HUES6 (cell line): ENCODE measurements around the gene HERC3.

Source experiments
- H3K27ac ChIP-seq: 2 replicates; pipeline ENCODE4 v1.7.0; 2013; ENCODE audit warnings: low read depth, mild to moderate bottlenecking, low read length, inconsistent platforms
- H3K27me3 ChIP-seq: 2 replicates; pipeline ENCODE4 v1.6.1; 2013; ENCODE audit warnings: low read length; ENCODE audit not compliant: control insufficient read depth, insufficient read depth
- H3K36me3 ChIP-seq: 2 replicates; pipeline ENCODE4 v1.6.1; 2013; ENCODE audit warnings: low read length; ENCODE audit not compliant: control insufficient read depth, insufficient read depth
- H3K4me1 ChIP-seq: 2 replicates; pipeline ENCODE4 v1.6.1; 2013; ENCODE audit warnings: low read length; ENCODE audit not compliant: control insufficient read depth, insufficient read depth
- H3K4me3 ChIP-seq: 2 replicates; pipeline ENCODE4 v1.5.1; 2013; ENCODE audit warnings: low read depth, low read length
- H3K9ac ChIP-seq: one replicate; pipeline ENCODE4 v1.6.1; 2013; ENCODE audit warnings: mild to moderate bottlenecking, low read length
- H3K9me3 ChIP-seq: 2 replicates; pipeline ENCODE4 v1.6.1; 2013; ENCODE audit warnings: low read depth, low read length; ENCODE audit not compliant: control insufficient read depth, insufficient read depth

The HERC3 gene

GRCh38 chr4:88732714-88733368, 140.6 kb downstream of the HERC3 start:
- no peak overlapping the region for H3K9ac ChIP-seq
- H3K27me3 ChIP-seq: no peaks in the 10 kb centered on the region
- no peak overlapping the region for H3K4me3 ChIP-seq
- H3K9me3 ChIP-seq: no peaks in the 10 kb centered on the region
- H3K27ac ChIP-seq: no peak overlapping the region
- peaks cover 26% of the 10 kb centered on the region for H3K36me3 ChIP-seq
- H3K4me1 ChIP-seq: no peaks in the 10 kb centered on the region; the same call in 1 of the 2 replicates

- Histone ChIP-seq H3K4me1 (peaks cover 5% of the 10 kb centered on the region; the same call in 1 of the 2 replicates), H3K9me3 (no peaks in the 10 kb centered on the region), H3K27ac (no peak overlapping the region), H3K27me3 (no peaks in the 10 kb centered on the region), H3K9ac (no peak overlapping the region), H3K4me3 (no peak overlapping the region), H3K36me3 (peaks cover 19% of the 10 kb centered on the region)
These were observed 142.2 kb downstream of the HERC3 start for GRCh38 chr4:88734403-88734949.

GRCh38 chr4:88735564-88735963, 143.3 kb downstream of the HERC3 start:
- H3K4me1 ChIP-seq: peaks cover 5% of the 10 kb centered on the region; the same call in 1 of the 2 replicates
- H3K9me3 ChIP-seq: no peaks in the 10 kb centered on the region
- H3K27me3 ChIP-seq: no peaks in the 10 kb centered on the region
- no peak overlapping the region for H3K4me3 ChIP-seq
- H3K9ac ChIP-seq: no peak overlapping the region
- peaks cover 11% of the 10 kb centered on the region for H3K36me3 ChIP-seq
- no peak overlapping the region for H3K27ac ChIP-seq

DNA sequence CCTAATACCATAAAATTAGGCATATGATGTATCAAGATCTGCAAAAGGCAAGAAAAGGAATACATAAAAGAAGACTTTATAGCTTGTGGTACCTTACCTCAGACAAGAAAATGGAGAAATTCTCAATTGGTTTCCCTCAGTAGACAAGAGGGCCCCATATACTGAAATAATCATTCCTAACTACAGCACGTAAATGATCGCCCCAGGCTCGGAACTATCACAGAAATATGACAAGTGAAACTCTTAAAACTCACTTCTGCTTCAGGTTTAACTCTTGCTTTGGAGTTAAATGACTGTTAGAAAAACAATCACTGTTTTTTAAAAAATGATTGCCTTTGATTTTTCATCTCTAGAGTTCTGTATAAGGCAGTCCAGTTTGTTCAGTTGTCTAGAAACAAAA, 144.0 kb downstream of the HERC3 start:
- H3K4me3 ChIP-seq: no peak overlapping the region

DNA sequence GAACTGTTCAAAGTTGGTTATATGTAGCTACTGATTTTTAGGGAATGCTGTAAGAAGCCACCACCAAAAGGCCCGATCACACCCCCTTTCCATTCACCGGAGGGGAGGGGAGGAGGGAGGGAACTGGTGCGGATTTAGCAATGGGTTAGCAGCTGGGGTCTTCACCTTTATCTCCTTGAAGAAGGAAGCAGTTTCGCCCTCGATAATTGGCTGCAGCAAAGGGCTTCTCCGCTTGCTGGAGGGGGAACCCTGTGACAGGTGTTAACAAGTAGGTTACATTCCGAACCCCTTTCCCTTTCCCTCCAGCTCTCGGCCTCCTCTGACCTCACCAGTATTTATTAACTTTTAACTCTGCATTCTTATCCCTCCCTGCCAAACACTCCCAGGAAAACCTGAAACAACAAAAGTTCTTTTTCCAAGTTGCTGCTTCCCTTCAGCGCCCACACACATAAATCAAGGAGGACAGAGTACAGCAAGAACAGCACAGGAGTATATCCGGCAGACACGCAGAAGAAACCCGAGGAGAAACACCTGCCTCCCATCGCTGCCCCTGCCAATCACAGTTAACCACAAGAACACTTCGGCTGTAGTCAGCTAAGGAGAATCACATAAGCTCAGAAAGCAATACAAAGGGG, 145.1 kb downstream of the HERC3 start:
- H3K9ac ChIP-seq: no peak overlapping the region
- H3K27ac ChIP-seq: no peak overlapping the region
- no peak overlapping the region for H3K4me3 ChIP-seq
- H3K9me3 ChIP-seq: no peaks in the 10 kb centered on the region
- H3K27me3 ChIP-seq: no peaks in the 10 kb centered on the region
- peaks cover 5% of the 10 kb centered on the region; the same call in 1 of the 2 replicates for H3K4me1 ChIP-seq
- peaks cover 7% of the 10 kb centered on the region for H3K36me3 ChIP-seq

More for the DNA sequence above, 144.0 kb downstream of the HERC3 start:
- Histone ChIP-seq H3K9ac (no peak overlapping the region), H3K9me3 (no peaks in the 10 kb centered on the region), H3K36me3 (peaks cover 7% of the 10 kb centered on the region), H3K4me1 (peaks cover 5% of the 10 kb centered on the region; the same call in 1 of the 2 replicates), H3K27me3 (no peaks in the 10 kb centered on the region), H3K27ac (no peak overlapping the region)

GRCh38 chr4:88738180-88738579, 145.9 kb downstream of the HERC3 start:
- Histone ChIP-seq H3K4me3 (no peak overlapping the region), H3K9ac (no peak overlapping the region), H3K4me1 (peaks cover 5% of the 10 kb centered on the region; the same call in 1 of the 2 replicates), H3K27ac (no peak overlapping the region), H3K27me3 (no peaks in the 10 kb centered on the region), H3K36me3 (peaks cover 7% of the 10 kb centered on the region), H3K9me3 (no peaks in the 10 kb centered on the region)

DNA sequence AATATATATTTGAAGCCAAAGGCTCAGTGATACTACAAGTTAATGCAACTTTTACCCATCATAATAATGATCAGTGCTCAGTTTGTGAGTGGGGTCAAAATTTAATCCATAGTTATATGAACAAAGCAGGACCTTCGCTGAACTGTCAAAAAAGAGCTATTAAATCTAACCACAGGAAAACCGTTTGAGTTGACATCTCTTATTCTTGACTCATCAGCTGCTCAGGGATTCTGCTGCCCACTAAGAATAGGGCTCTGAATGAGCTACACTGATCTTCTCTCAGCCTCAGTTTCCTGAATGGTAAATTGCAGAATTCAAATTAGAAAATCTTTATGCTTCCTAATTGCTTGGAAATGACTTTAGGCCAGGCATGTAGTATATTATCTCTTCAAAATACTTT, 150.3 kb downstream of the HERC3 start:
- H3K9ac ChIP-seq: no peak overlapping the region
- no peak overlapping the region for H3K4me3 ChIP-seq
- no peaks in the 10 kb centered on the region for H3K27me3 ChIP-seq
- H3K27ac ChIP-seq: no peak overlapping the region
- H3K36me3 ChIP-seq: peaks cover 15% of the 10 kb centered on the region
- H3K9me3 ChIP-seq: no peaks in the 10 kb centered on the region
- peaks cover 9% of the 10 kb centered on the region; the same call in 1 of the 2 replicates for H3K4me1 ChIP-seq

DNA sequence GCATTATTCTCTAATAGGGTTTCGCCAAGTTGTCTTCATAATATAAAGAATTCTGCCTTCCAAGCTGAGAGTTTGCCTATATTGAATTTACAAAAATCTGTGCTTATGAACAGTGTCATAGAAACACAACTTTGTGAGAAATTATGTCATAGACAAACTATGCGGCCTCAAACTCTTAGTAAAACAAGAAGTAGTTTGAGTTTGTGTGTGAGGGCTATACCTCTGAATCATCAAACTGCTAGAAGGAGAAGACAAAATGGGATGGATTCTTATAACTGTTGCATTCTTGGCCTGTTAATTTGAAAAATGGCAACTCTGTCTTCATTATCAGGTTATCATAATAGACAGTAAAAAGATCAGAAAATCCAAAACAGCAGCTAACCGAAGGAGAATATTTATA, 151.4 kb downstream of the HERC3 start:
- H3K4me1 ChIP-seq: peaks cover 5% of the 10 kb centered on the region; the same call in 1 of the 2 replicates
- H3K4me3 ChIP-seq: no peak overlapping the region
- H3K9ac ChIP-seq: no peak overlapping the region
- H3K27ac ChIP-seq: no peak overlapping the region
- no peaks in the 10 kb centered on the region for H3K27me3 ChIP-seq
- peaks cover 16% of the 10 kb centered on the region for H3K36me3 ChIP-seq
- H3K9me3 ChIP-seq: no peaks in the 10 kb centered on the region

DNA sequence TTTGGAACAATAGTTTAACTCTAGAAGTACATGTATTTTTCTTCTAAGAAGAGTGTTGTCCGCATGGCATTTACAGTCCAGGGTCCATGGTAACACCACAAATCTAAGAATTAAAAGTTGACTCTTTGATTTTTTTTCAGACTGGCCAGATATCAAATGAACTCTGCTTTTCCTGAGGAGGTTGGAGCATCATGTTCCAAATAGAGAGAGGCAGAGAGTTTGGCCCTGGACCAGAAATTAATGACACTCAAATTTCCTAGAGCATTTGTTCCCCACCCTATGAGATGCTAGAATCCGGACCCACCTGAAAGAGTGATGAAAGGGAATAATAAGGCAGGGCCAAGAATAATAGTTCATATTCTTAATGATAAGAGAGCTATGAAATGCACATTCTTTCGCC, 152.3 kb downstream of the HERC3 start:
- H3K4me3 ChIP-seq: no peak overlapping the region
- 0 out of 2 replicates have a peak, but pooled peaks cover 4% of the 10 kb centered on the region for H3K4me1 ChIP-seq
- no peak overlapping the region for H3K9ac ChIP-seq
- H3K36me3 ChIP-seq: peaks cover 25% of the 10 kb centered on the region
- no peaks in the 10 kb centered on the region for H3K27me3 ChIP-seq
- no peaks in the 10 kb centered on the region for H3K9me3 ChIP-seq
- no peak overlapping the region for H3K27ac ChIP-seq

GRCh38 chr4:88745175-88745574, 152.9 kb downstream of the HERC3 start:
- 0 out of 2 replicates have a peak, but pooled peaks cover 4% of the 10 kb centered on the region for H3K4me1 ChIP-seq
- H3K27ac ChIP-seq: no peak overlapping the region
- H3K36me3 ChIP-seq: peaks cover 31% of the 10 kb centered on the region
- H3K27me3 ChIP-seq: no peaks in the 10 kb centered on the region
- no peak overlapping the region for H3K4me3 ChIP-seq
- H3K9ac ChIP-seq: no peak overlapping the region
- no peaks in the 10 kb centered on the region for H3K9me3 ChIP-seq

DNA sequence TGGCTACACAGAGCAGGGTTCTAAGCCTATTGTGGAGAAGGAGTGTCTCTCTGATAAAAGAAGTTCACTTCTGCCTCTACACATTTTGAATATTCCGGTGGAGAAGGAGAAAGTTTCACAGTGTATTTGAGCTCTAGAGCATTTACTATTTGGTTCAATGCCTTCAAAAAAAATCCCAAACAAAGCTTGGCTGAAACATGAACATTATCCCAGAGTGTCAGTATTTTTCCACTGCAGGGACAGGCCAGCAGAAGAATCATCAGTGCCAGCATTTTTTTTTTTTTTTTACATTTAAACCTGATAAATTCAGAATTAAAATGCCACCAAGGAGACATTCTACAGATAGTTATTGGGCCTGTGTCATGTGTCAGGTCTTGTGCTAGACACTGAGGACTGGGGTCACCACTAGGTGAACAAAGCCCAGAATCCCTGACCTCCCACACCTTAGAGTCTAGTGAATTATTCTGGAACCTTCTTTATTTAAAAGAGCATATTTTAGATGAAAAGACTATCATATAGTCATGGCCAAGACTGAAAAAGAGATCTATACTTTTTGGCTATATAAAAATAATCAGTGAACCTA, 153.4 kb downstream of the HERC3 start:
- Histone ChIP-seq H3K4me1 (0 out of 2 replicates have a peak, but pooled peaks cover 4% of the 10 kb centered on the region), H3K4me3 (no peak overlapping the region), H3K36me3 (peaks cover 34% of the 10 kb centered on the region), H3K27me3 (no peaks in the 10 kb centered on the region), H3K27ac (no peak overlapping the region), H3K9me3 (no peaks in the 10 kb centered on the region), H3K9ac (no peak overlapping the region)
